SK-MEL-5 (cell line): Measurements from ENCODE around the gene RAET1E. TPM values are rescaled to one million over a fixed set of nuclear protein-coding genes. Genes with fewer than 3 reads are reported as not detected.
A peak's percentile ranks its signal among the peaks of the same experiment; 100 is the strongest.
"Not testable (repeated sequence)": the region's sequence is repeated elsewhere in the genome, so short reads cannot be mapped to it uniquely, and the experiment has no call there.

Experiments used
- DNase-seq: peaks from one replicate; pipeline ENCODE4 v3.0.0-alpha.2; 2016; ENCODE audit warnings: low read depth, low spot score
- in situ Hi-C: cut with HindIII; loops from 2 replicates; pipeline ENCODE4 v1.10.0; 2016; ENCODE audit warnings: low sequenced_read_pairs, high pct_unique_total_duplicates, low pct_unique_long_range_greater_than_20kb
- total RNA-seq: library from RNA; depleted of rRNA; stranded (reverse); fragments of >200 nt; shearing (Covaris generic); gene quantifications from 2 replicates; pipeline ENCODE4 v1.2.3, GENCODE V29; 2014

The RAET1E gene
- total RNA-seq, 1 experiment from 2014 or later = not detected

- no peak for DNase-seq
- in situ Hi-C loops = no loop called here
These were observed 13.7 kb downstream of the RAET1E start for GRCh38 chr6:149884215-149884614.

GRCh38 chr6:149881860-149882259, 16.1 kb downstream of the RAET1E start:
- DNase-seq = no peak
- in situ Hi-C loops = no loop called here

- in situ Hi-C loops = no loop called here
- DNase-seq = no peak
These were observed 16.7 kb downstream of the RAET1E start for GRCh38 chr6:149881066-149881766.

GRCh38 chr6:149877659-149878058, 20.3 kb downstream of the RAET1E start:
- in situ Hi-C loops = no loop called here
- DNase-seq = no peak

- no peak for DNase-seq
- in situ Hi-C loops = no loop called here
These were observed 21.5 kb downstream of the RAET1E start for GRCh38 chr6:149876241-149876933.

DNA sequence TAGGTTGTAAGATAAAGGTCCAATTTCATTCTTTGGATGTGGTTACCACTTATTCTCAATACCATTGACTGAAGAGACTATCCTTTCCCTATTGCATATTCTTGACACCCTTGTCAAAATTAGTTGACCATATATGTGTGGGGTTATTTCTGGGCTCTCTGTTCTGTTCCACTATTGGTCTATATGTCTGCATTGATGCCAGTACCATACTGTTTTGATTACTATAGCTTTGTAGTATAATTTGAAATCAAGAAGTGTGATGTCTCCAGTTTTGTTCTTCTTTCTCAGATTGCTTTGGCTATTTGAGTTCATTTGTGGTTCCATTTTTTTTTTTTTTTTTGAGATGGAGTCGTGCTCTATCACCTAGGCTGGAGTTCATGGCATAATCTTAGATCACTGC, 25.7 kb downstream of the RAET1E start:
- no peak for DNase-seq
- in situ Hi-C loops = no loop called here

DNA sequence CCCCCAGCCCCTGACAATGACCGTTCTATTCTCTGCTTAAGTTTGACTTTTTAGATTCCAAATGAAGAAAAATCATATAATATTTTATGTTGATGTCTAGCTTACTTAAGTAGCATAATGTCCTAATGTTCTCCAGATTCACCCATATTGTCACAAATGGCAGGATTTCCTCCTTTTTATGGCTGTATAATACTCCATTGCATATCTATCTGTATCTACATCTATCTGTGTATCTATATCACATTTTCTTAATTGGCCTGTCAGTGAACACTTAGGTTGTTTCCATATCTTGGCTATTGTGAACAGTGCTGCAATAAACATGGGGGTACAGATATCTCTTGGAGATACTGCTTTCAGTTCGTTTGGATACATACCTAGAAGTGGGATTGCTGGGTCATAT, 26.7 kb downstream of the RAET1E start:
- in situ Hi-C loops = no loop called here
- DNase-seq = no peak

DNA sequence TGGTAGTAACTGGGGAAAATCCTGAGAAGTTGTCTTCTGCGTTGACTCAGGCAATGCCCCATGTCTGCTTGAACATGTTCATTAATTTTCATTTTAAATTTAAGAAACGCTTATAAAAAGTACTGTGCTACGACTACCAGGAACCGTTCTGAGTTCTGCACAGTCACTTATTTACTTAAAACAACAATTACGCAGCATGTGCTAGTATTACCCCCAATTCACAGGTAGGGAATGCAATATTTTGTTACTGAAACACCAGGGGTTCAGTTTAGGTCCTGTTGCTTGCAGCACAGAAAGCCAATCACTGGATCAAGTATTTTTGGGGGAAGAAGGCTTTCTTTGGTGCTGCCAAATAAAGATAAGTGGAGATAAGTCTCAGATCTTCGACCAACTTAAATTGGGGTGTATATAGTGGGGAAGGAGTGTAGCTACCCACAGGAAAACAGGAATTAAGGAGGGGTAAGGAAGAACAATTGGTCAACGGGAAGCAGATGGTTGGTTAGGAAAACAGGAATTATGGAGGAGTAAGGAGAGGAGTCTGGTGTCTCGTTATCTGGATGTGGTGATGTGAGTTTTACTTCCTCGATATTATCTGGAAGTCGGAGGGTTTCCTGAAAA, 28.5 kb downstream of the RAET1E start:
- in situ Hi-C loops = no loop called here

GRCh38 chr6:149867876-149868640, 29.9 kb downstream of the RAET1E start:
- in situ Hi-C loops = no loop called here

More for the DNA sequence above, 28.5 kb downstream of the RAET1E start:
- no peak for DNase-seq

GRCh38 chr6:149864578-149865535, 33.1 kb downstream of the RAET1E start:
- in situ Hi-C loops = no loop called here
- DNase-seq = peak; percentile 73

More at GRCh38 chr6:149867876-149868640, 29.9 kb downstream of the RAET1E start:
- peak; percentile 22 for DNase-seq

GRCh38 chr6:149863698-149864577, 34.0 kb downstream of the RAET1E start, which contains the start of gene LRP11:
TSS of gene LRP11 (minus strand) at chr6:149864359. CDS start at chr6:149864020, 339 bp downstream.
- in situ Hi-C loops = no loop called here

DNA sequence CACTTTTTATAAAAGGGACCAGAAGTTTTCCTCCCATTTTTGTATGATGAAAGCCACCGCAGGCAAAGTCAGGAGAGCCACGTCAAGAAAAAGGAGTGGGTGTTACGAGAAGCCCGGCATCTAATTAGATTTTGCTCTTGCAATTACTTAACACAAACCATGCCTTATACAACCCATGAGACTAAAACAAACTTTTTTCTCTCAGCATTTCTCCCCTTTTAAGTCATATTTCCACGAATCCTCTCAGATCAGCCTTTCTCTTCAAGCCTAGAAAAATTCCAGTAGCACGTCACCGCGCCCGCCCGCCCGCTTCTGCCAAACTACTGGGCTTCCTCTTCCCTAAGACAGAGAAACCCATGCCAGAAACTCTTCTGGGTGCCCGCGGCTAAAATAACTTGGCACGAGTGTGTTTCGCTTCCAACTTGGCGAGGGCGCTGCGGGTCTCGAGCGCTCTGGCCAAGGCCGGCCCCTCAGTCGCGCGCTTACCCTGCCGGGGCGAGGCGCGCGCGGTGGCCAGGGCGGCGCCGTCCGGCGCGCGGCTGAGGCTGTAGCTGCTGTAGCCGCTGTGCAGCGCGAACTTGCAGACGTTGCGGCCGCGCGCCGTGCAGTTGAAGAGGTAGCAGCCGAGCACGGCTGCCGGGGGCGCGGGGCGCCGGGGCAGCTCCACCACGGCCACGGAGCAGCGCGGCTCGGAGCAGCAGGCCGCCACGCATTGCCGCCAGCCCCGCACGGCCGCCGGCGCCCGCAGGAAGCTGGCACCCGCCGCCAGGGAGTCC, 34.8 kb downstream of the RAET1E start:
- in situ Hi-C loops = no loop called here
- DNase-seq = peak; percentile 88

More at GRCh38 chr6:149863698-149864577, 34.0 kb downstream of the RAET1E start, which contains the start of gene LRP11:
- peak; percentile 73 for DNase-seq

DNA sequence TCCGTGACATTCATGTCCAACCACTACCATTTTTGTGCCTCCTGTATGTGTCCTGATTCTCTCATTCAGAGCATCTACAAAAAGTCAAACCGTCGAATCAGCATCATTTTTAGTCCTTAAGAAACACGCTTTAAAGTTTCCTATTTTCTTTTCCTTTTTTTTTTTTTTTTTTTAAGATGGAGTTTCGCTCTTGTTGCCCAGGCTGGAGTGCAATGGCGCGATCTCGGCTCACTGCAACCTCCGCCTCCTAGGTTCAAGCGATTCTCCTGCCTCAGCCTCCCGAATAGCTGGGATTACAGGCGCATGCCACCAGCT, 35.5 kb downstream of the RAET1E start:
- DNase-seq, in situ Hi-C loops: not testable (repeated sequence)

- in situ Hi-C loops = no loop called here
- DNase-seq = no peak
These were observed 36.1 kb downstream of the RAET1E start for GRCh38 chr6:149861603-149862423.
